ENCODE measurements around the gene ARPC1B. TPM values are rescaled to one million over a fixed set of nuclear protein-coding genes. Genes with fewer than 3 reads are reported as not detected.

The ARPC1B gene
- total and polyA plus RNA-seq, 9 of the 15 experiments (the other 6 are each of a cell fraction or from before 2014, with no cell fraction given), result 6.7 to 357 (median 211) TPM

GRCh38 chr7:99422186-99422585 lies 47.7 kb downstream of the ARPC1B start (continued):
- TF ChIP-seq REST (IDR thresholded peaks at IDR 0.05; ENCODE audit: borderline replicate concordance) (no peak), REST (CRISPR knock-in tag; IDR thresholded peaks at IDR 0.05; ENCODE audit: low read depth) (no peak), NR2C2 (CRISPR knock-in tag; IDR thresholded peaks at IDR 0.05) (no peak), NR2C2 (tag; IDR thresholded peaks at IDR 0.05) (no peak), MGA (IDR thresholded peaks at IDR 0.05) (no peak)

Measured in K562 (cell line).